GM18519 (cell line): ENCODE results near the gene PPP1R12B.
"Not testable (repeated sequence)": the region's sequence is repeated elsewhere in the genome, so short reads cannot be mapped to it uniquely, and the experiment has no call there.

Experiments used
- ATAC-seq: cut with Tn5 transposase; IDR thresholded peaks from one replicate; pipeline ENCODE4 v1.9.1; 2021; ENCODE audit warnings: mild to moderate bottlenecking, moderate library complexity; ENCODE audit not compliant: unreplicated experiment, low FRiP score

PPP1R12B gene

GRCh38 chr1:202397256-202397655 is 48.8 kb downstream of the PPP1R12B start:
- no peak for ATAC-seq

GRCh38 chr1:202398439-202398838 is 49.9 kb downstream of the PPP1R12B start:
- not testable (repeated sequence) for ATAC-seq

GRCh38 chr1:202401771-202402170 is 53.3 kb downstream of the PPP1R12B start:
- not testable (repeated sequence) for ATAC-seq

- not testable (repeated sequence) for ATAC-seq
These were observed 54.9 kb downstream of the PPP1R12B start for GRCh38 chr1:202403381-202403780.

GRCh38 chr1:202405928-202406327 is 57.4 kb downstream of the PPP1R12B start:
- ATAC-seq = no peak

- not testable (repeated sequence) for ATAC-seq
These were observed 58.4 kb downstream of the PPP1R12B start for GRCh38 chr1:202406896-202407295.

- ATAC-seq = not testable (repeated sequence)
These were observed 58.9 kb downstream of the PPP1R12B start for GRCh38 chr1:202407378-202407777.

GRCh38 chr1:202410251-202410650 is 61.8 kb downstream of the PPP1R12B start:
- ATAC-seq = not testable (repeated sequence)

- not testable (repeated sequence) for ATAC-seq
These were observed 62.4 kb downstream of the PPP1R12B start for GRCh38 chr1:202410854-202411357.

- ATAC-seq = no peak
These were observed 62.9 kb downstream of the PPP1R12B start for GRCh38 chr1:202411422-202411821.

- ATAC-seq = not testable (repeated sequence)
These were observed 63.9 kb downstream of the PPP1R12B start for GRCh38 chr1:202412421-202412820.

- no peak for ATAC-seq
These were observed 68.1 kb downstream of the PPP1R12B start for GRCh38 chr1:202416641-202417040.

- not testable (repeated sequence) for ATAC-seq
These were observed 68.6 kb downstream of the PPP1R12B start for GRCh38 chr1:202417141-202417540.

- ATAC-seq = not testable (repeated sequence)
These were observed 69.3 kb downstream of the PPP1R12B start for GRCh38 chr1:202417762-202418201.

- ATAC-seq = not testable (repeated sequence)
These were observed 71.2 kb downstream of the PPP1R12B start for GRCh38 chr1:202419731-202420130.

- not testable (repeated sequence) for ATAC-seq
These were observed 72.1 kb downstream of the PPP1R12B start for GRCh38 chr1:202420422-202421094.

- ATAC-seq = not testable (repeated sequence)
These were observed 74.2 kb downstream of the PPP1R12B start for GRCh38 chr1:202422709-202423108.

GRCh38 chr1:202424260-202424659 is 75.8 kb downstream of the PPP1R12B start:
- not testable (repeated sequence) for ATAC-seq

- not testable (repeated sequence) for ATAC-seq
These were observed 81.6 kb downstream of the PPP1R12B start for GRCh38 chr1:202430111-202430510.

GRCh38 chr1:202432338-202432737 is 83.8 kb downstream of the PPP1R12B start:
- not testable (repeated sequence) for ATAC-seq

- no peak for ATAC-seq
These were observed 84.9 kb downstream of the PPP1R12B start for GRCh38 chr1:202433155-202434043.
